Measurements from ENCODE around the gene KDM8. TPM values are rescaled to one million over a fixed set of nuclear protein-coding genes. Genes with fewer than 3 reads are reported as not detected.

KDM8 gene
- total RNA-seq, 1 experiment from 2014 or later, result 15.5 TPM

- TF ChIP-seq, protein P1, sequence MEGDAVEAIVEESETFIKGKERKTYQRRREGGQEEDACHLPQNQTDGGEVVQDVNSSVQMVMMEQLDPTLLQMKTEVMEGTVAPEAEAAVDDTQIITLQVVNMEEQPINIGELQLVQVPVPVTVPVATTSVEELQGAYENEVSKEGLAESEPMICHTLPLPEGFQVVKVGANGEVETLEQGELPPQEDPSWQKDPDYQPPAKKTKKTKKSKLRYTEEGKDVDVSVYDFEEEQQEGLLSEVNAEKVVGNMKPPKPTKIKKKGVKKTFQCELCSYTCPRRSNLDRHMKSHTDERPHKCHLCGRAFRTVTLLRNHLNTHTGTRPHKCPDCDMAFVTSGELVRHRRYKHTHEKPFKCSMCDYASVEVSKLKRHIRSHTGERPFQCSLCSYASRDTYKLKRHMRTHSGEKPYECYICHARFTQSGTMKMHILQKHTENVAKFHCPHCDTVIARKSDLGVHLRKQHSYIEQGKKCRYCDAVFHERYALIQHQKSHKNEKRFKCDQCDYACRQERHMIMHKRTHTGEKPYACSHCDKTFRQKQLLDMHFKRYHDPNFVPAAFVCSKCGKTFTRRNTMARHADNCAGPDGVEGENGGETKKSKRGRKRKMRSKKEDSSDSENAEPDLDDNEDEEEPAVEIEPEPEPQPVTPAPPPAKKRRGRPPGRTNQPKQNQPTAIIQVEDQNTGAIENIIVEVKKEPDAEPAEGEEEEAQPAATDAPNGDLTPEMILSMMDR (conservative IDR thresholded peaks at IDR 0.05), result no peak
- no peak overlapping the region for H2BK120ac ChIP-seq (ENCODE audit: low read depth, low read length, poor library complexity, severe bottlenecking)
- H2BK20ac ChIP-seq (ENCODE audit: low read depth, low read length, poor library complexity, severe bottlenecking), result no peak overlapping the region
- H3K9me3 Mint-ChIP-seq, result no peaks in the 10 kb centered on the region
- H3K56ac ChIP-seq (ENCODE audit: insufficient read length, low read depth, low read length), result no peak overlapping the region
- H3K27me3 Mint-ChIP-seq (ENCODE audit: low read depth), result no peaks in the 10 kb centered on the region; the same call in 1 of the 2 replicates
- no peak overlapping the region for H3K27ac Mint-ChIP-seq
- H3K4me1 ChIP-seq (ENCODE audit: insufficient read depth, low read length), result no peaks in the 10 kb centered on the region
- no peaks in the 10 kb centered on the region for H3K23me2 ChIP-seq (ENCODE audit: insufficient read length, low read depth, low read length, poor library complexity, severe bottlenecking)
- H2BK5ac ChIP-seq (ENCODE audit: insufficient read length, low read length), result no peak overlapping the region
- H2AFZ ChIP-seq (ENCODE audit: low read length), result no peak overlapping the region
- H3K36me3 Mint-ChIP-seq (ENCODE audit: insufficient read depth in 1 of 3, low read depth in 3 of 3), result 0 out of 7 replicates have a peak, but pooled peaks cover 0 to 2% (median 0%) of the 10 kb centered on the region in 3 experiments
- H3K27ac ChIP-seq (ENCODE audit: insufficient read length, low read depth, low read length), result no peak overlapping the region
- no peak overlapping the region for H2BK15ac ChIP-seq (ENCODE audit: low read depth, low read length)
- H4K5ac ChIP-seq (ENCODE audit: insufficient read length, low read depth, low read length), result no peak overlapping the region
- no peak overlapping the region for H4K8ac ChIP-seq (replicated peaks; ENCODE audit: insufficient read length, low read depth, low read length)
- H3K4me3 Mint-ChIP-seq, result no peak overlapping the region
- H3K79me1 ChIP-seq (ENCODE audit: insufficient read depth, low read depth, low read length, poor library complexity, severe bottlenecking), result no peaks in the 10 kb centered on the region
- H3K27me3 ChIP-seq (ENCODE audit: insufficient read depth, low read length), result no peaks in the 10 kb centered on the region
- no peak overlapping the region for H3K18ac ChIP-seq (ENCODE audit: insufficient read length, low read depth, low read length)
- no CpG with 5 or more reads among the region's 13 CpGs for WGBS (ENCODE audit: extremely low coverage, insufficient read length, low lambda C conversion rate)
- no peak overlapping the region for H2AK5ac ChIP-seq (ENCODE audit: insufficient read length, low read length)
- DNase-seq, result no peak
- H3K4me1 Mint-ChIP-seq, result peaks cover 9 to 20% of the 10 kb centered on the region in 2 experiments
- no peak overlapping the region for H3K4ac ChIP-seq (ENCODE audit: low read depth, low read length)
- H3K4me2 ChIP-seq (ENCODE audit: insufficient read depth, insufficient read length, low read length), result no peak overlapping the region
- H3K9ac ChIP-seq (ENCODE audit: extremely low read depth, insufficient read length, low read length), result no peak overlapping the region
- no peak overlapping the region for H2BK12ac ChIP-seq (ENCODE audit: insufficient read length, low read depth, low read length)
- H3K14ac ChIP-seq (ENCODE audit: insufficient read depth, low read length), result no peak overlapping the region
- no peak overlapping the region for H3T11ph ChIP-seq (ENCODE audit: low read length)
- no peak overlapping the region for H4K91ac ChIP-seq (ENCODE audit: insufficient read length, low read depth, low read length)
- no peak overlapping the region for H3K23ac ChIP-seq (ENCODE audit: insufficient read length, low read depth, low read length)
- no peaks in the 10 kb centered on the region for H3K79me2 ChIP-seq (ENCODE audit: insufficient read depth, low read length)
- H3K9me3 ChIP-seq (ENCODE audit: control insufficient read depth, low read depth, low read length), result no peaks in the 10 kb centered on the region
- H4K20me1 ChIP-seq (ENCODE audit: control insufficient read depth, insufficient read depth, insufficient read length), result no peaks in the 10 kb centered on the region
Observed at GRCh38 chr16:27232901-27233625, 29.7 kb downstream of the KDM8 start.
